C4-2B (cell line): ENCODE measurements around the gene GFY.

ENCODE experiments used
- CTCF ChIP-seq: fragments of 450-650 bp; conservative IDR thresholded peaks from 2 replicates; pipeline ENCODE4 v1.5.1; 2017; ENCODE audit warnings: mild to moderate bottlenecking
- ZFX ChIP-seq: fragments of 450-650 bp; IDR thresholded peaks from 2 replicates; pipeline ENCODE4 v1.6.1; 2017

GRCh38 chr19:49413348-49413747 lies 11.8 kb upstream of the GFY start:
- TF ChIP-seq CTCF: no peak
- no peak for TF ChIP-seq ZFX
